HUDEP-2 (cell line): ENCODE measurements around the gene NPHP4.

Experiments used
- DNase-seq, 76 experiments: peaks; one replicate each; lab custom pipeline; 2025; ENCODE audit not compliant: unreplicated experiment in 76 of 76; lab: John Stamatoyannopoulos, UW

The NPHP4 gene

DNA sequence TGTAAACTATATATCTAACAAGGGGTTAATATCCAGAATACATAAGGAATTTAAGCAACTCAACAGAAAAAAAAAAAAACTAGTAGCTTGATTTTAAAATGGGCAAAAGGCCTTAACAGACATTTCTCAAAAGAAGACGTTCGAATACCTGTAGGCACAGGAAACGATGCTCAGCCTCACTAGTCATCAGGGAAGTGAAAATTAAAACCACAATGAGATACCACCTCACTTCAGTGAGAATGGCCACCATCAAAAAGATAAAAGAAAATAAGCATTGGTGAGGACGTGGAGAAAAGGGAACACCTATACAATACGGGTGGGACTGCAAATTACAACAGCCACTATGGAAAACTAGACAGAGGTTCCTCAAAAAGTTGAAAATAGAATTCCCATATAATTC lies 37.3 kb downstream of the NPHP4 start:
- DNase-seq = no peak

DNA sequence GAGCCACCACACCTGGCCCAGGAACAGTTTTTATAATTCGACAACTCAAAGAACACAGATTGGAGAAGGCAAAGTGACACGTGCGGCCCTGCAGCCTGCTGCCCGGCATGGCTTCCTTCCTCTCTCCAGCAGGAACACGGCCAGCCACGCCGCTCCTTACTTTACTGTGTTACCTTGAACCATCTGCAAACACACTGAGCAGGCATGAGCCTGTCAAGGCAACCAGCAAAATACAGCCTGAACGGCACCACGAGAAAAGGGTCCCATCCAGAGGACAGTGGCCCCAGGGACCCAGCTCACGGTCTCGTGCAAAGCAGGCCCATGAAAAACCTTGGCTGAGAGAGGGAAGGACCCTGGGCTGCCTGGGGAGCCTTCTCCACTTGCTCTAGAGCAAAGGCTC lies 38.8 kb downstream of the NPHP4 start:
- no peak for DNase-seq

DNA sequence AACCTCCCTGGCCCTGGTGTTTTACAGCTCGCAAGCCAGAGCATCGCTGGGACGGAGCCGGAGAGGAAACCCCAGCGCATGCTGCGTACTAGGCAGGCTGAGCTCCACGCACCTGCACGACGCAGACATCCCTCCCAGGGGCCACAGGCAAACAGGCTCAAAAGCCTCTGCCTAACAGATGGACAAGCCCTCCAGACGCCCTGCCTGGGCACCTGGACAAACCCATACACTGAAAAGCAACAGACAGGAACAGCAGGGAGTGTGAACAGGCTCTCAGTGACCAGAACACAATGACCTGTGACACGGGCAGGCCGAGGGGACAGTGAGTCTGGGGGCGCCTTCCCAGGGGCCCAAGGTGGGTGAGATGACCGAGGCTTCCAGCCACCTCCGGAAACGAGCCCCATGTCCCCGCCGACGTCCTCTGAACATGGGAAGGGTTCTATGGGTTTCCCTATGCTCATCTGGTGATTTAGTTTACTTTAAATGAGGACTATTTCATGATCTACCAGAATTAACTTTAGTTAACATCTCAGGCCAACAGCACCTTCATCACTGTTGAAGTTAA lies 40.3 kb downstream of the NPHP4 start:
- no peak for DNase-seq

DNA sequence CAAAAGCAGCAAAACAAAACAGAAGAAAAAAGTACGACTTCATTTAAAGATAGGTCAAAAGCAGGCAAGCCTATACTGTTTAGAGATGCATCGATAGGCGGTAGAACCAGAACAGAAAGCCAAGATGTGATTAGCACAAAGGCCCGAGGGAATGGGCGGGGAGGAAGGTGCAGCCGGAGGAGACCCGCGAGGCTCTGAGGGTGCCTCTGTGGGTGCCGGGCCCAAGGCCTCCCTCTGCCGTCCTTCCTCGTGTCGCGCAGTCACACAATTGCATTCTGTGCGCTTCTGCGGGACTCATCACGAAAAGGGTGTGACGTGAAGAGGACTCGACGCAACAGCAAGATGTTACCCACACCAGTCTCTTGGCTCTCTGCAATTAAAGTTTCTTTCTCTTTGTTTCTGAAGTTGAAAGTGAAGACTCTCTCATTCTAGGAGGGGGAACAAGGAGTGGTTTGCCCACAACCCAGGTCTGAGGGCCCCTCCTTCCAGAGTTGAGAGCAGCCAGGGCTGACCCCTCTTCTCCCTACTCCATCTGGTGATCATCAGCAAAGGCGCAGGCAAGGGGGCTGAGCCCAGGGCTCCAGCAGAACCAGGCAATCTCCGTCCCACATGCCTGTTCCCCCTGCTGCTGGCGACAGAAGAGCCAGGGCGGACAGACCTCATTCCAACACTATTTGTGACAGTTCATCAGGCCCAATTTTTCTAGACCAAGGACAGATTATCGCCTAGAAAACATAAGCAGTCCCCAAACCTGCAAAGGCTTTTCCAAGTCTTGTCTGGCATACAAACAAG lies 41.0 kb downstream of the NPHP4 start:
- DNase-seq = no peak

DNA sequence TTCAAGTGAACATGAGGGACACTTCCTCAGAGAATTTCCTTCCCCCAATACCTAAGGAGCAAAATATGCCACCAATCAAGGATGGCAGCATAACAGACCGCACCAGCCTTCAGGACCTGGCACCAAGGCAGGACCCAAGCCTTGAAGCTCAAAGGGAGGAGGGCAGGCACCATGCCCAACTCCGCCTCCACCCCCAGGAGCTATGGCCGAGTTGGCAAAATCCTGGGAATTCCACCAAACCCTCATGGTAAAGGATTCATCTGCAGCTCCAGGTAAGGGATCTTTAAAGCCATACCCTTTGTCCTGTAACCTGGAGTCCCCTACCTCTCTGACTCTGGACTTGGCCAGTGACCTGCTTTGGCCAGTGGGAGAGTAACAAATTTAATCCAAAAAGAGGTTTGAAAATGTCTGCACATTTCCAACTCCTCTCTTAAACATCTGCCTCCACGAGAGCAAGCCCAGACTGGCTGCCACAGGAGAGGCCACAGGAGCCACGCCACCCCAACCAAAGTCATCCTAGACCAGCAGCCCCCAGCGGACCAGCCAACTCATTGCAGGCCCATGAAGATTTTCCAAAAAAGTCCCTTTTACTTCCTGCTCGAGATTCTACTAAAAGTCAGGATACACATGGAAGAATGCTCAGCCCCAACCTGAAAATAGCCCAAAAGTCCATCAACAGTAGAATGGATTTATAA lies 41.9 kb downstream of the NPHP4 start:
- DNase-seq = no peak

DNA sequence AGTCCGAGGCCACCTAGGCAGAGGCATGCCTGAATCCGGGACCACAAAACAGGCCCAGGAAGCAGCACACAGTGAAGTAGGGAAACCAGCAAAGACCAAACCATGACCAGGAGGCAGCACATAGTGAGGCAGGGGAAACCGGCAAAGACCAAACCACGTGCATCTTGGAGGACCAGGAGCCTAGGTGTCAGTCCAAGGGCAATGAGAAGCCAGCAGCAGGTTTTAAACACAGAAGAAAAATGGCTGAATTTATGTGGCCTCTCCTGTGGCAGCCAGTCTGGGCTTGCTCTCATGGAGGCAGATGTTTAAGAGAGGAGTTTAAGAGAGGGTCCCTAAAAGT lies 42.5 kb downstream of the NPHP4 start:
- DNase-seq = no peak

DNA sequence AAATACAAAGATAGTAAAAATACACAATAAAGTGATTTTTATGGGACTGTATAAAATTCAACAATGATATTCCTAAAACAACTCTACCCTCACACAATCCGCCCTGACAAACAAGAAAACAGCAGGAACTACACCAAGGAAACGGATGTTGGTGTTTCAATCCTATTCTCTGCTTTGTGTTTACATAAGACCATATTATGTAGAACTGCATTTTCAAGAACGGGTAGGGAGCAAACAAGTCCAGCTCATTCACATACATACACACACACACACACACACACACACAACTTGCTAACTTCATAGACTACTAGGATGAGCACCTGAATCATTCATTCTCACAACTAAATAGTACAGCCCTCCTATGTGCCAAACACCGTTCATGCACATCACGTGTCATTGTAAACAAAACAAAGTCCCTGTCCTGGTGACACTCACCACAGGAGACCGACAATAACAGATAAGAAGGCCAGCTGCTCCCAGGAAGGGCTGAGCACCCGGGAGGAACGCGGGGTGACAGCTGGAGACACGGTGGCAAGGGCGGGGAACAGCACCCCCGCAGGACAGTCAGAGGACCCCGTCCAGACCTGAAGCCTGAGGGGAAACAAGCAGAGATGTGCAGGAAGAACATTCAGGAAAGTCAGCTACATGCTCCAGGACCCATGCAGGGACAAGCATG lies 43.0 kb downstream of the NPHP4 start:
- DNase-seq = peak in 2 of 76 experiments; percentile 3 to 10

DNA sequence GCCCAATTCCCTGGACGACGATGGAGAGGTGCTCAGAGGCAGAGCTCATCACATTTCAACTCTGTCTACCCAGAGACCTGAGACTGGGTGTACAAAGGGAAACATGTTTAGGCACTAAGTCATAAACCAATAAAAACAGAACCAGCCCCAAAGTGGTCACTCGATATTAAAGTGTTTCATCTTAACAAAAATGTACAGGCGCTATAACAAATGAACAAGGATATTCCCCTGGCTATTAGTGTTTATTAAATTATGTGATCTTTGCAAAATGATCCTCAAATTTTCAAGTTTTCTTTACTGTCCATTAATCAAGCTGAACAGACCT lies 43.6 kb downstream of the NPHP4 start:
- DNase-seq = no peak

DNA sequence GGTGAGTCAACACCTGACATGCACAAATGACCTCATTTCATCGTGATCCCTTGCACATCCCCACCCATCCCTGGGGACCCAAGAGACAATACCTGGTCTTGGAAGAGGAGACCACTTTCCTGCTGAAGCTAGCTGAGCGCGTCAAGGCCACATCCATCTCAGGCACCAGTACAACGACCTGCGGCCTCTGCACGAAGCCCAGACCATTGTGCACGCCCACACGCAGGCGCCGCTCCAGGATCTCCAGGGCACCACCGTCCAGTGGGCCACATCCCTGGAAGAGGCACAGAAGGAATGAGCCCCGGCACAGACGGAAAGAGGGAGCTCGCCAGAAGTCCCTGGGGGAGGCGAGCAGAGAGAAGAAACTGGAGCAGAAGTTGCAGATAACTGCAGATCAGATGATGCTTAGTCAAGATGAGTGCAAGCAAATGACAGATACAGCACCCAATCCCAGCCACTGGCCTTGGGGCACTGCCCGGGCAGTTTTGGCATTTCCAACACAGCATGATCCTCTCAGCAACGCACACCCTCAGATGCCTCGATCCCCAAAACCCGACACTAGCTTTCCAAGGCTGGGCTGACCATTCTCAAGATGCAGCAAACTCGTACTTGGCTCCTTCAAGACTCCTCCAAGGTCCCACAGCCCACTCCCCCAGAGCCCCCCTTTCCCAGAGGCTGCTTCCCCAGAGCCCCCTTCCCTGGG lies 44.1 kb downstream of the NPHP4 start:
- DNase-seq = no peak

DNA sequence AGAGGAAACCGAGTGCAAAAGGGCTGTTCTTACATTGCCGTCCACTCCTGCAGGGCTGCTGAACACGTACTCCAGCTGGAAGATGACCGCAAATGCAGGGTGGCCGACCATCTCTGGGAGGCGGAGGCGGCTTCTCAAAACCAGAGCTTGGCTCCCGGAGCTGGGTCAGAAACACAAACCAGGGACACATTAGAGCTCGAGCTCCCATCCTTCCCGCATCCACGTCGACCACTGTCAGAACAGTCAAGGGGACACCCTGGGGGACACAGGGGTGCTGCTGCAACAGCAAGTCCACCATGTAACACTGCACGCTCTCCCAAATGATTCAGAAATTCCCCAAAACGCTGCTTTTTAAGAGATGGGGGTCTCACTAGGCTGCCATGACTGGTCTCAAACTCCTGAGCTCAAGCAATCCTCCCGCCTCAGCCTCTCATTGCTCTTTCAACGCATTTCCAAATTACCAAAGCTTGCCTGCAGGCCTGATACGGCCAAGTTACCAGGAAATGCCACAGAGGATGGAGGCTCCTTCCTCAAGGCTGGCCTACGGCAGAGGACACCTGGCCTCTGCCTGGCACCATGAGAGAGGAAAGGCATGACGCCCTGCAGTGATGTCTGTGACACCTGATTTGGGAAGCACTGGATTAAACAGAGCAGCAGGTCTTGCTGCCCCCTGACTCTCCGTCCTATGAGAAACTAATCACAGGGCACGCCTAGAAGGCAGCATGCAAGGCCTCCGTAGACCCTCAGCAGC lies 45.0 kb downstream of the NPHP4 start:
- no peak for DNase-seq

DNA sequence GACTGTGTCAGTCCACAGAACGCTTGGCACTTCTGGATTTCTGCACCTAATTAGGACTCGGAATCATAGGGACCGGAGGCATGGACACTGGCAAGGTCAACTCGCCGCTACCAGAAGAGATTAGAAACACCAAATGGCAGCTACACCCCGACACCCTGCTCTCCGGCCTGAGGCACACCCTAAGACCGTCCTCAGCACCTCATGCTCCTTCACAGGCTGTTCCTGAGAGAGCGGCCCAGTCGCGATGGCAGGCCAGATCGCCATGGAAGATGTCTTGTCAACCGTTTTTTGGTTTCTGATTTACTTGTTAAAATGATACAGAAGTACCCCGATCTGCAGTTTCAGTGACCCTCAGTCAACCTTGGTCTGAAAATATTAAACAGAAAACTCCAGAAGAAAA lies 46.8 kb downstream of the NPHP4 start:
- no peak for DNase-seq

DNA sequence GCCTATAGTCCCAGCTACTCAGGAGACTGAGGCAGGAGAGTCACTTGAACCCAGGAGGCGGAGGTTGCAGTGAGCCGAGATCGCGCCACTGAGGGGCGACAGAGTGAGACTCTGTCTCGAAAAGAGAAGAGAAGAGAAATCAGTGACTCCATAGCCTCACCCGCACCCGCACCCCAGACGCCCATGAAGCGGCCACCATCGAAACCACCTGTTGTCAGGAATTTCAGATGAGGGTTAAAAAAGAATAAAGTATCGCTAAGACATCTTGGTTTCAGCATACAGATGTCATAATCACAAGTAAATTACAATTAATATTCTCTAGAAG lies 47.4 kb downstream of the NPHP4 start:
- no peak for DNase-seq

DNA sequence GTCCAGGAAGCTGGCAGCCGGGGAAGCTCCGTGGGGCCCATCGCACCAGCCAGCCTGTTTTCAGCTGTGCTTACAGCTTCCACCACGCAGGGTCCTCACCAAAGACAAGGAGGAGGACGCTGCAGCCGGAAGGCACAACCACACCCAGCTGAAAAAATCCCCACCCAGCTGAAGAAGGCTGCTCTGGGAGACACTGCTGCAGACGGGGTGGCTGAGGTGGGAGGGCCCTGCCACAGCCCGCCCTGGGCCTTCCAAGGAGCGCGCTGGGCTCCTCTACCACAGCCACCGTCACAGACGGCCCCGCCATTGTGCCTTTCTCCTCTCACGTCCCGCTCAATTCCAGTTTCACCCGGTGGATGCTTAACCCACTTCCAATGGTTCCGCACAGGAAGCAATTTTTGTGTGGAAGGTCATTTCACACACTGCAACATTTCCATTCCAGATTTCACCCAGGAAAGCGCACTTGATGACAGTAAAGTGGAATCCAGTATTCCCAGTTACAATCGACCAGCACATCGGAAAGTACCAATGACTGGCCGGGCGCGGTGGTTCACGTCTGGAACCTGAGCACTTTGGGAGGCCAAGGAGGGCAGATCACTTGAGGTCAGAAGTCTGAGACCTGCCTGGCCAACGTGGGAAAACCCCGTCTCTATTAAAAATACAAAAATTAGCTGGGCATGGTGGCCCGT lies 47.9 kb downstream of the NPHP4 start:
- no peak for DNase-seq

DNA sequence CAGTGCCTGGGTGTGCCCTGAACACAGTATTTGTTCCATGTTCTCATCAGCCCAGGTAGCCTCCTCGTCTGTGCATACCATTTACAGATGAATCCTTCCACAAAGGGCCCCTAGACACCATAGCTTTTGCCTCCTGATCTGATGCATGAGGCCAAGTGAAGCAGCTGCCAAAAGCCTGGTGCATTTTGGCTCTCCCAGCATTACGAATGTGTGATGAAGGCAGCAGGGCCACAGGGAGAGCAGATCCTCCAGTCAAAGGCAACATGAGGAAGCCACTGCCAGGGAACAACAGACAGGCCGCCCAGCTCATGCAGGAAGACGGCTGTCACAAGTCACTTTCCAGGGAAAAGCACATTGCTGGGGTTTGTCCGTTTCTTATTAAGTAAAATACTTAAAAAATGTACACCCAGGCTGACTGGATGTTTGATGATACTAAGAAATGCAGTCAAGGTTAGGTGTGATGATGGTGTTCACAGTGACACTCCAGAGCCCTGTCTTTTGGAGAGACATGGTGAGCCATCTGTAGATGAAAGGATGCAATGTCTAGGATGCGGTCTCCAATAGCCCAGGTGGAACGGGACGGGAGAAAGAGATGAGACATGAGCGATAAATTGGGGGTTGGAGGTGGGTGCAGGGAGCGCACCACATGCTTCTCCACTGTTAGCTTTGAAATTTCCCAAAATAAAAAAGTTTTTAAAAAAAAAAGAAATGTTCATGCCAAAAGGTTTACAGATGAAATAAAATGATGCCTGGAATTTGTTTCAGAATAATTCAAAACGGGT lies 48.7 kb downstream of the NPHP4 start:
- no peak for DNase-seq

DNA sequence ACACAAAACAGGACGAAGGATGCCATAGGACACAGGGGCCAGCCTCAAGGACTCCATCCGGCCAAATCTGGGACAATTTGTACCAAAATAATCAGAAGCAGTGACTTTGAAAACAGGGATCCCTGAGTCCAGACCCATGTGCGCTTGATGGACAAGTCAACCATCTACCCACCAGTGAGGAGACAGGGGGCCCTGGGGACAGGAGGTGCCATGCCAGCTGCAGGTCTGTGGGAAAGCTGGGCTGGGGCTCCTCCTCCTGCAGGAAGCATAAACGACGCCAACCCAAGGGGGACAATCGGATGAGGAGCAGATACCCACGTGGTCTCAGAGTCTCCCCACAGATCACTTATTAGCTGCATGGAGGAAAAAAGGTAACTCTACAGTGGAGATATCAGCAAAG lies 50.6 kb downstream of the NPHP4 start:
- DNase-seq = no peak

DNA sequence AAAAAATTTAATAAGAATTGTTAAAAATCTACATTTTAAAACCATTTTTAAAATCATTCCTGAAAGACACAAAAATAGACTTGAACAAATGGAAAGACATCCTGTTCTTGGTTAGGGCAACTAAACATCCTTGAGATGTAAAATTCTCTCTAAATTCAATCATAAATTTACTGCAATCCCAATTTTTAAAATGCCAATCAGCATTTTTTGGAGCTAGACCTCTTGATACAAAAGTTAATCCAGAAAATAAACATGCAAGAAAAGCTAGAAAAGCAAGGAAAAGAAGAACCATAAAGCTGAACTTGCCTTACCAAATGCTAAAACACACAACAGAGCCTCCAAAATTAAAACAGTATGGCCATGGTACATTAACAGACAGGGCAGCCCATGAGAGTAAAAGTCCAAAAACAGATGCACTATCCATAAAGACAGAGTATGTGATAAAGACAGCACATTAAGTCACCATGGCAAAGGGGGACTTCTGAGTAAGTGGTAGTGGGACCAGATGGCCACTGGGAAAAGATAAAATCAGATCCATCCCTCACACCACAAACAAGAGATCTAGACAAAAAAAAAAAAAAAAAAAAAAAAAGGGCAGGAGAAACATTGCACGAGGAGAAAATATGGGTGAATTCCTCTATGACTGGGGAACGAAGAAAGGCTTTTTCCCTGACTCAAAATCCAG lies 51.4 kb downstream of the NPHP4 start:
- DNase-seq = no peak

DNA sequence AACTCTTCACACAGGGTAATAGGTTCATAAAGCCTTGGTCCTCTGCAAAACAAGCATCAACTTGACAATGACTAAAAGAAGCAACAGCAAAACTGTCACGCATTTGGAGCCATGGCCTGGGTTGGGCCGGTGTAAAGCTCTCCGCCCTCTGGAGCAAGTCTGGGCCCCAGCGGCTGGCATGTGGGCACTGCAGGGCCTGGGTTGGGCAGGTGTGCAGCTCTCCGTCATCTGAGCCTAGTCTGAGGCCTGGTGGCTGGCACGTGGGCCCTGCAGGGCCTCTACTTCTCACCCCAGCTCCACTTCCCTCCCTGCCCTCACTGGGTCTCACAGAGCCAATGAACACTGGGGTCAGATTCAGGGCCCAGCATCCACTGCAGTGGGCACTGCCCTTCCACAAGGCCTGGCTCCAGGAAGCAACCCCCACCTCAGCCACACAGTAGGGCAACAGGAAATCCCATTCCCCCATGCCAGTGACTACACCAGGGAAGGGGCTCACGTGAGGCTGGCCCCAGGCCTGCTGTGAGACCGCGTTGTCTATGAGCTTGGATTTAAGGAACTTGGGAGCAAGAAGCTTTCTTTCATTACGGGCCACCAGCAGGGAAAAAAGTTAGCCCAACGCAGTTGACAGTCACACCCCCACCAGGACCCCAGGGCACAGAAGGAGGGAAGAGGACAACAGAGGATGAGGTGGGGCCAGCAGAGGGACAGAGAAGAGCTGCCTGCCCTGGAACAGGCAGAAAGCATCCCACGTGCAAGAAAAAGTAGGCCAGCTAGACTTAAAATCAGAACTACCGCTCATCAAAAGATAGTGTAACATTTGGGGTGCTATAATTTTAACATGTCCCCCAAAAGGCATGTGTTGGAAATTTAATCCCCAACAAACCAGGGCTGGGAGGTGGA lies 52.7 kb downstream of the NPHP4 start:
- DNase-seq = no peak
